Psoas muscle (tissue), 8 donors: ENCODE results near the gene VSTM4. TPM values are rescaled to one million over a fixed set of nuclear protein-coding genes. Genes with fewer than 3 reads are reported as not detected.

Experiments used
- ATAC-seq, 4 donors: fragments of 200-7000 bp; cut with Tn5 transposase; one replicate each; pipeline ENCODE4 v1.9.1; 2020; ENCODE audit warnings: moderate library complexity in 3 of 4, mild to moderate bottlenecking in 2 of 4
- DNase-seq, 2 donors: peaks; one replicate each; pipeline ENCODE4 v3.0.0-alpha.2; 2020
- H3K27ac ChIP-seq: fragments of 200-600 bp; one replicate; pipeline ENCODE4 v1.8.0; 2022
- H3K27me3 ChIP-seq, 3 donors: fragments of 200-600 bp in 1 of 3; one replicate each; pipeline versions ENCODE4 v1.6.1 to v1.8.0; 2013 to 2022; ENCODE audit warnings: low read length in 2 of 3, mild to moderate bottlenecking in 2 of 3, moderate library complexity in 1 of 3; ENCODE audit not compliant: insufficient read depth in 3 of 3
- H3K36me3 ChIP-seq, 2 donors: fragments of 200-600 bp in 1 of 2; one replicate each; pipeline versions ENCODE4 v1.6.1 to v1.8.0; 2013 to 2022; ENCODE audit warnings: low read depth in 1 of 2, mild to moderate bottlenecking in 1 of 2, moderate library complexity in 1 of 2; ENCODE audit not compliant: insufficient read depth in 1 of 2
- H3K4me1 ChIP-seq: fragments of 200-600 bp; one replicate; pipeline ENCODE4 v1.8.0; 2022
- H3K4me3 ChIP-seq: fragments of 200-600 bp; one replicate; pipeline ENCODE4 v1.8.0; 2022; ENCODE audit warnings: mild to moderate bottlenecking
- H3K9me3 ChIP-seq: fragments of 200-600 bp; one replicate; pipeline ENCODE4 v1.8.0; 2022
- WGBS, 3 donors: extraction: QIAGEN DNeasy Blood & Tissue Kit; methylation state at CpG; one replicate each; pipeline versions ENCODE4 v1.1.6 to v1.1.7; 2013; 5-methylcytosine and 5-hydroxymethylcytosine counted together
- intact Hi-C, 2 donors: fragments of 100-400 bp; cut with DNase I; formaldehyde crosslinking; loops; one replicate each; pipeline versions ENCODE4 v1.11.0 to v1.14.2; 2022
- polyA plus RNA-seq, 3 donors: library from polyadenylated mRNA; stranded (reverse); fragments of 200-250 nt; gene quantifications; one replicate each; pipeline ENCODE4 v1.2.3, GENCODE V29; 2013
- total RNA-seq, 4 donors: library from RNA; stranded (reverse); fragmentation: NEBNext Ultra II Directional in 2 of 4; extraction: Animal tissue kit (Norgen Biotek cat#: 25700) in 2 of 4; gene quantifications; one replicate each; pipeline versions ENCODE4 v1.2.1 to v1.2.4, GENCODE V29; 2021 to 2023
- TF ChIP-seq, protein P1 (sequence below): fragments of 200-600 bp; IDR thresholded peaks from one replicate; pipeline ENCODE4 v1.8.0; 2022; ENCODE audit warnings: antibody characterized with exemption
- donor health status: healthy with polysubstance abuse.
- donor health status: DM: no; HTN: no; CAD: no; lungs with moderate emphysema.
- donor health status: Bipolar disorder and iron deficiency.
- donor health status: healthy.
- donor health status: DM: yes; HTN: yes; CAD: no.
- donor health status: DM: no; HTN: no; CAD: no.
- donor health status: DM: no; HTN: no; CAD: no.
- donor health status: DM: yes; HTN: yes; CAD: no.

Gene VSTM4
- total and polyA plus RNA-seq, 7 donors = 1.0 to 4.4 (median 1.8) TPM

DNA sequence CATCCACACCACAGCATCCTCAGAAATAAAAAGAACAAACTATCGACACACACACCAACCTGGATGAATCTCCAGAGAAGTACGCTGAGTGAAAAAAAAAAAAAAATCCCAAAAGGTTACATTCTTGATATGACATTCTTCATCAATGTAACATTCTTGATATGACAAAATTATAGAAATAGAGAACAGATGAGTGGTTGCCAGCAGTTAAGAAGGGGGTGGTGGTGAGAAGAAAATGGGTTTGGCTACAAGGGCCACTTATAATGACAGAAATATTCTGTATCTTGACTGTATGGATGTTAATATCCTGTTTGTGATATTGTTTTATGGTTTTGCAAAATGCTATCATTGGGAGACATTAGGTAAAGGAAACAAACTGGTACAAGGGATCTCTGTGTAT, 36.9 kb downstream of the VSTM4 start:
- no peak for DNase-seq
- TF ChIP-seq, protein P1, sequence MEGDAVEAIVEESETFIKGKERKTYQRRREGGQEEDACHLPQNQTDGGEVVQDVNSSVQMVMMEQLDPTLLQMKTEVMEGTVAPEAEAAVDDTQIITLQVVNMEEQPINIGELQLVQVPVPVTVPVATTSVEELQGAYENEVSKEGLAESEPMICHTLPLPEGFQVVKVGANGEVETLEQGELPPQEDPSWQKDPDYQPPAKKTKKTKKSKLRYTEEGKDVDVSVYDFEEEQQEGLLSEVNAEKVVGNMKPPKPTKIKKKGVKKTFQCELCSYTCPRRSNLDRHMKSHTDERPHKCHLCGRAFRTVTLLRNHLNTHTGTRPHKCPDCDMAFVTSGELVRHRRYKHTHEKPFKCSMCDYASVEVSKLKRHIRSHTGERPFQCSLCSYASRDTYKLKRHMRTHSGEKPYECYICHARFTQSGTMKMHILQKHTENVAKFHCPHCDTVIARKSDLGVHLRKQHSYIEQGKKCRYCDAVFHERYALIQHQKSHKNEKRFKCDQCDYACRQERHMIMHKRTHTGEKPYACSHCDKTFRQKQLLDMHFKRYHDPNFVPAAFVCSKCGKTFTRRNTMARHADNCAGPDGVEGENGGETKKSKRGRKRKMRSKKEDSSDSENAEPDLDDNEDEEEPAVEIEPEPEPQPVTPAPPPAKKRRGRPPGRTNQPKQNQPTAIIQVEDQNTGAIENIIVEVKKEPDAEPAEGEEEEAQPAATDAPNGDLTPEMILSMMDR = no peak
- 97 to 100% (median 100%) methylated on average over 2 of the region's 2 CpGs for WGBS, 3 donors
- Histone ChIP-seq H3K4me3 (no peak overlapping the region), H3K36me3 (no peaks in the 10 kb centered on the region), H3K27me3 (no peaks in the 10 kb centered on the region), H3K27ac (no peak overlapping the region), H3K4me1 (peaks cover 10% of the 10 kb centered on the region), H3K9me3 (no peaks in the 10 kb centered on the region)
- intact Hi-C loops = no loop called here
- ATAC-seq = no peak

DNA sequence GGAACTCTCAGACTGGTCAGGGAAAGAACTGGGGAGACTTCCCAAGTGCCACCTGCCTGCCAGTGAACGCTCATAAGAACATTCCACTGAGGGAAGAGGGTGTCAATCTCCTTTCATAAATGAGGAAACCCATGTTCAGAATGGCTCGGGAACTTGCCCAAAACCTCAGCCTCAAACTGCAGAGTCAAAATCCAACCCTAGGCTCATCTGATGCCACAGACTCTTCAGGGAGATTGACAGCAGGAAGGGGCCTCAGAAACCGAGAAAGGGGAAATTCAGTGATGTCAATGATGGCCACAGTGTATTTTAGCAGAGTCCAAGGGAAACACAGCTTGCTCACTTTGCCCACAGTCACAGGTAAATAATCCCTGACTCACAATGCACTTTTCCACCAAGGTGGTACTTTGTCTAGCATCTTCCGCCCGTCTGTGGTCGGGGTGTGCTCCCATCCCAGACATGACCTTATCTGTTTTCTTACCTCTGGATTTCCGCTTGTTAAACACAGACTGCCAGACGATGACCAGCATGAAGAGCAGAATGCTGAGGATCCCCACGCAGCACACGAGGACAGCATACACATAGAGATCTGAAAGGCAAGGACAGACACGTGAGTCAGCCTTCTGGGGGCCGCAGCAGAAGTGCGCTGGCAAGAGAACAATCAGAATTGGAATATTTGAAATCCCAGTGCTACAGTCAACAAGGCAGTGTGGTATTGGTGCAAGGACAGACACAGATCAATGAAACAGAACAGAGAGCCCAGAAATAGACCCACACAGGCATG, 38.4 kb downstream of the VSTM4 start:
- Histone ChIP-seq H3K4me1 (peaks cover 6% of the 10 kb centered on the region), H3K36me3 (no peaks in the 10 kb centered on the region), H3K27me3 (no peaks in the 10 kb centered on the region), H3K4me3 (no peak overlapping the region), H3K27ac (no peak overlapping the region), H3K9me3 (no peaks in the 10 kb centered on the region)
- DNase-seq = no peak
- no peak for ATAC-seq
- WGBS, 3 donors = 86 to 87% (median 87%) methylated on average over 13 of the region's 13 CpGs
- intact Hi-C loops = no loop called here
- TF ChIP-seq, protein P1 = no peak

DNA sequence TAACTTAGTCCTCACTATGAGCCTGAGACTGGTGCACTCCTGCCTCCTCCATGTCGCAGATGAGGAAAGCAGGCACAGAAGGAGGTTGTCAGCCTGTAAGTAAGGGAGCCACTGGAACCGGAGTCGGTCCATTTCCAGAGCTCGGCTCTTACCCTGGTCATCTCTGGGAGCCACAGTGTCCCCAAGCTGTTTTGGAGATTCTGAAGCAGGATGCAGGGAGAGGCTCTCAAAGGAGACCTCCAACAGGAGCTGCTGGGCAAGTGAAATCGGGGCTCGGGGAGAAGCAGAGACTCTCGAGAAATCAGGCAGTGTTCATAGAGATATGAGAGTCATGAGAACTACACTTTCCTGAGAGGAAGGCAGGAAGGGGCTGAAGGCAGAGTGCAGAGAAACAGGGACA, 39.0 kb downstream of the VSTM4 start:
- H3K27ac ChIP-seq = no peak overlapping the region
- H3K36me3 ChIP-seq = no peaks in the 10 kb centered on the region
- peaks cover 3% of the 10 kb centered on the region for H3K4me1 ChIP-seq
- no peaks in the 10 kb centered on the region for H3K27me3 ChIP-seq
- WGBS, 3 donors = 90 to 94% (median 93%) methylated on average over 7 of the region's 7 CpGs
- ATAC-seq (no peak), DNase-seq (no peak)
- H3K9me3 ChIP-seq = no peaks in the 10 kb centered on the region
- no peak overlapping the region for H3K4me3 ChIP-seq
- TF ChIP-seq, protein P1 = no peak
- intact Hi-C loops = no loop called here

DNA sequence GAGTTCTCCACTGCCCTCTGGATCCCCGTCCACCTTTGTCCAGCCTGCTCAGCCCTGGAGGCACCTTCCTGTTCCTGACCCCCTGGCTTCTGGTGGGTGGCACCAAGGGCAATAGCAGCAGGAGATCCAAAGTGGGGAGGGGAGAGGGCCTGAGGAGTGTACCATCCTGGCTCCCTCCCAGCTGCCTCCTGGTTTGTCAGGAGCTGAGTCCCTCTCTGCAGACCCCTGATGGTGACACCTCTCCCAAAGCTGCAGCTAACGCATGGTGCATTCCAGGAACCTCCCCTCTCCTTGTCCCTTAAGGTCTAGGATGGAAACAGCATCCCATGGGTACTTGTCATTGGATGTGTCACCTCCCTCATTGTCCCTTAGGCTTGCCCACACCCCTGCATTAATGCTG, 39.6 kb downstream of the VSTM4 start:
- Histone ChIP-seq H3K27ac (no peak overlapping the region), H3K9me3 (no peaks in the 10 kb centered on the region), H3K27me3 (no peaks in the 10 kb centered on the region), H3K4me3 (no peak overlapping the region), H3K36me3 (no peaks in the 10 kb centered on the region), H3K4me1 (no peaks in the 10 kb centered on the region)
- TF ChIP-seq, protein P1 = no peak
- intact Hi-C loops = no loop called here
- DNase-seq (no peak), ATAC-seq (no peak)
- WGBS, 3 donors = 99 to 100% (median 100%) methylated on average over 2 of the region's 2 CpGs
